GM12878 (cell line): Measurements from ENCODE around the gene PHLDB1. TPM values are rescaled to one million over a fixed set of nuclear protein-coding genes. Genes with fewer than 3 reads are reported as not detected.

ENCODE experiments used
- ATAC-seq: fragments of 200-7000 bp; cut with Tn5 transposase; 3 replicates; pipeline ENCODE4 v1.9.1; 2020; ENCODE audit warnings: mild to moderate bottlenecking, moderate library complexity
- BruUV-seq: library from RNA; stranded (reverse); fragments of 400-500 nt; replicated peaks from 2 replicates; lab custom pipeline; 2021; lab: Mats Ljungman, UMichigan
- CTCF ChIA-PET: fragments of 300-600 bp; sonication (Branson Sonifier 250); formaldehyde crosslinking; extraction: SDS; loops from one replicate; lab custom pipeline; 2021; ENCODE audit warnings: inconsistent platforms; lab: Yijun Ruan, JAX
- POLR2A ChIA-PET: fragments of 350-600 bp; formaldehyde crosslinking; extraction: SDS; loops from one replicate; lab custom pipeline; 2021; ENCODE audit warnings: inconsistent platforms; lab: Charles Lee
- RAD21 ChIA-PET: fragments of 300-600 bp; sonication (Branson Sonifier 250); formaldehyde crosslinking; loops from one replicate; lab custom pipeline; 2023; ENCODE audit warnings: antibody characterized with exemption; ENCODE audit not compliant: unreplicated experiment; lab: Charles Lee
- SMC1A ChIA-PET: fragments of 300-600 bp; sonication (Branson Sonifier 250); formaldehyde crosslinking; loops from one replicate; lab custom pipeline; 2023; ENCODE audit not compliant: unreplicated experiment, uncharacterized antibody; lab: Charles Lee
- DNase-seq: peaks from one replicate; pipeline ENCODE4 v3.0.0-alpha.2; 2011; ENCODE audit warnings: low read depth, low spot score
- FAIRE-seq: peaks from 3 replicates; lab custom pipeline; 2011; peaks lifted over from hg19 to GRCh38; lab: Jason Lieb, UNC
- H2AFZ ChIP-seq: 2 replicates; pipeline ENCODE4 v1.6.0; 2011; ENCODE audit warnings: low read depth, low read length, control low read depth; ENCODE audit not compliant: control insufficient read depth
- H3K27ac ChIP-seq: 2 replicates; pipeline ENCODE4 v1.5.1; 2011; ENCODE audit warnings: control low read depth; ENCODE audit not compliant: control insufficient read depth, insufficient read depth
- H3K27me3 ChIP-seq, 2 experiments: replicated peaks in 1 of 2; 2 replicates each; pipeline versions ENCODE4 v1.6.0 to v1.6.1; 2011; ENCODE audit warnings: low read length in 1 of 2; ENCODE audit not compliant: control insufficient read depth in 2 of 2, insufficient read depth in 2 of 2
- H3K36me3 ChIP-seq, 2 experiments: 2 replicates each; pipeline ENCODE4 v1.5.1; 2011; ENCODE audit warnings: low read length in 1 of 2; ENCODE audit not compliant: control insufficient read depth in 2 of 2, insufficient read depth in 2 of 2
- H3K4me1 ChIP-seq: 2 replicates; pipeline ENCODE4 v1.6.1; 2011; ENCODE audit warnings: mild to moderate bottlenecking, low read length, moderate library complexity, mixed read lengths; ENCODE audit not compliant: control insufficient read depth, insufficient read depth
- H3K4me2 ChIP-seq: 2 replicates; pipeline ENCODE4 v1.6.0; 2011; ENCODE audit warnings: control low read depth; ENCODE audit not compliant: control insufficient read depth, insufficient read depth
- H3K4me3 ChIP-seq: fragments of 200-600 bp; sonication (generic); 2 replicates; pipeline ENCODE4 v1.5.1; 2016
- H3K79me2 ChIP-seq: 2 replicates; pipeline ENCODE4 v1.6.0; 2011; ENCODE audit warnings: low read length; ENCODE audit not compliant: control insufficient read depth, insufficient read depth
- H3K9ac ChIP-seq: 2 replicates; pipeline ENCODE4 v1.8.0; 2011; ENCODE audit warnings: low read length, control low read depth, mixed read lengths; ENCODE audit not compliant: control insufficient read depth, insufficient read depth
- H3K9me3 ChIP-seq: replicated peaks from 3 replicates; pipeline ENCODE4 v1.5.1; 2011; ENCODE audit warnings: mild to moderate bottlenecking, low read length; ENCODE audit not compliant: control insufficient read depth, insufficient read depth
- H4K20me1 ChIP-seq: 2 replicates; pipeline ENCODE4 v1.6.0; 2011; ENCODE audit not compliant: control insufficient read depth, insufficient read depth
- BCLAF1 ChIP-seq: fragments of 450-650 bp; IDR thresholded peaks from 2 replicates; pipeline ENCODE4 v1.6.1; 2017; ENCODE audit warnings: antibody characterized with exemption, mild to moderate bottlenecking, moderate library complexity
- CREB1 ChIP-seq: IDR thresholded peaks from 2 replicates; pipeline ENCODE4 v1.6.1; 2012; ENCODE audit warnings: low read depth, mild to moderate bottlenecking, inconsistent platforms
- MTA3 ChIP-seq: IDR thresholded peaks from 2 replicates; pipeline ENCODE4 v1.6.1; 2012; ENCODE audit warnings: low read length, inconsistent platforms, borderline replicate concordance
- SUZ12 ChIP-seq: fragments of 200-600 bp; sonication (generic); IDR thresholded peaks from one replicate; pipeline ENCODE4 v1.6.1; 2018; ENCODE audit warnings: antibody characterized with exemption, mild to moderate bottlenecking; ENCODE audit not compliant: unreplicated experiment
- TCF3 ChIP-seq: IDR thresholded peaks from 2 replicates; pipeline ENCODE4 v1.6.1; 2012; ENCODE audit warnings: low read depth, mild to moderate bottlenecking, low read length, borderline replicate concordance; ENCODE audit not compliant: insufficient read depth
- WGBS: methylation state at CpG from one replicate; pipeline ENCODE4 v1.1.6; 2016; ENCODE audit warnings: low lambda C conversion rate; ENCODE audit not compliant: insufficient replicate concordance, insufficient coverage; ENCODE audit errors: missing lambda C conversion rate; 5-methylcytosine and 5-hydroxymethylcytosine counted together
- in situ Hi-C: fragments of 300-500 bp; cut with MboI; formaldehyde crosslinking; loops from 9 replicates; pipeline ENCODE4 v1.14.3; 2018; ENCODE audit warnings: mixed read lengths
- intact Hi-C: fragments of 100-400 bp; cut with micrococcal nuclease; formaldehyde crosslinking; loops from one replicate; pipeline ENCODE4 v1.14.2; 2022; ENCODE audit not compliant: unreplicated experiment
- polyA plus RNA-seq, 11 experiments: library from polyadenylated mRNA; depleted of rRNA in 4 of 11; unstranded in 6 of 11; stranded (reverse) in 5 of 11; fragments of >200 nt; fragmentation: Nextera tagmentation in 4 of 11; fragmentation: Illumina TruSeq in 1 of 11; extraction: Ambion mirVana in 4 of 11; extraction: Trizol in 1 of 11; gene quantifications; 1 replicate in 1 of 11; 2 replicates in 10 of 11; pipeline versions ENCODE4 v1.2.1 to v1.2.3, GENCODE V29; 2011 to 2016; ENCODE audit warnings: inconsistent platforms in 2 of 11, missing spikeins in 2 of 11, low read depth in 1 of 11
- total RNA-seq, 4 experiments: library from RNA; depleted of rRNA in 3 of 4; stranded (reverse); fragments of >200 nt in 3 of 4; fragmentation: Illumina TruSeq in 1 of 4; extraction: Trizol in 1 of 4; gene quantifications; 2 replicates each; pipeline versions ENCODE4 v1.2.1 to v1.2.3, GENCODE V29; 2013 to 2021

The PHLDB1 gene
- total and polyA plus RNA-seq, 10 of the 15 experiments (the other 5 are each of a cell fraction or from before 2014, with no cell fraction given) = 0.03 to 0.26 (median 0.18) TPM; not detected in 4

GRCh38 chr11:118625036-118625690 is 17.7 kb downstream of the PHLDB1 start:
- ChIA-PET CTCF (interaction anchor here (0.6 kb wide), 1 partner anchor 857 kb away, joined by 5 read pairs; no protein-coding TSS in a partner anchor), SMC1A (interaction anchor here (1.1 kb wide), 1 partner anchor 444 kb away, joined by 3 read pairs; no protein-coding TSS in a partner anchor), RAD21 (interaction anchor here (0.9 kb wide), 1 partner anchor 18 kb away, joined by 3 read pairs; no protein-coding TSS in a partner anchor), POLR2A (no interaction called here)
- 31% methylated on average over 6 of the region's 6 CpGs for WGBS
- FAIRE-seq (no peak), DNase-seq (no peak)
- H3K9ac ChIP-seq = no peak overlapping the region
- no peaks in the 10 kb centered on the region for H3K4me1 ChIP-seq
- H3K36me3 ChIP-seq = no peaks in the 10 kb centered on the region
- in situ Hi-C loops = no loop called here
- no peak overlapping the region for H3K27ac ChIP-seq
- H3K4me3 ChIP-seq = no peak overlapping the region
- no peak overlapping the region for H2AFZ ChIP-seq
- H3K27me3 ChIP-seq = peaks cover 4 to 5% of the 10 kb centered on the region in 2 experiments
- no peak for TF ChIP-seq CREB1
- TF ChIP-seq MTA3 = no peak
- TF ChIP-seq TCF3 = no peak
- no peak for TF ChIP-seq BCLAF1
- TF ChIP-seq SUZ12 = no peak
- TF ChIP-seq, all 136 proteins: peak for 0
- ATAC-seq = no peak
- Histone ChIP-seq H3K9me3 (no peaks in the 10 kb centered on the region), H4K20me1 (no peaks in the 10 kb centered on the region), H3K79me2 (no peaks in the 10 kb centered on the region), H3K4me2 (no peak overlapping the region)
- intact Hi-C loops = no loop called here
- no TSS peak for BruUV-seq
